Pons (tissue), 1 donor: ENCODE data around the gene PTPRR.

Experiments
- DNase-seq: peaks from one replicate; pipeline ENCODE4 v3.0.0-alpha.2; 2016; ENCODE audit warnings: low spot score

The PTPRR gene

GRCh38 chr12:70692681-70693288 is 227.8 kb downstream of the PTPRR start:
- peak; percentile 7 for DNase-seq

GRCh38 chr12:70691018-70691672 is 229.4 kb downstream of the PTPRR start:
- no peak for DNase-seq

DNA sequence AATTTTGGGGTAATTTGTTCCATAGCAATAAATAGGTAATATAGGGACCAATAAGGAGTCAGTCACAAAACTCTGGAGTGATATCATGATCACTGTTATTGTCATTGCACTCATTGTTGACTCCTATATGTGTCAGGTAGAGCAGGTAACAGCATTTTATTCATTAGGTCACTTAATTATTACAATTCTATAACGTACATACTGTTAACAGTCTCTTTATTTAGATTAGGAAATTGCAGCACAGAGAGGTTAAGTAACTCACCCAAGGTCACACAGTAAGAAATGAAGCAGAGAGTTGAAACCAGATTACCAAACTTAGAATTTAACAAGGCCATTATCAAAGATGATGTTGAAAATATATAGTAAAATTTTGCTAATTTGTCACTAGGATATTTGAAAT is 233.6 kb downstream of the PTPRR start:
- no peak for DNase-seq

- DNase-seq: no peak
Measured at GRCh38 chr12:70686299-70686698, 234.2 kb downstream of the PTPRR start.

GRCh38 chr12:70683976-70684375 is 236.6 kb downstream of the PTPRR start:
- DNase-seq: no peak

DNA sequence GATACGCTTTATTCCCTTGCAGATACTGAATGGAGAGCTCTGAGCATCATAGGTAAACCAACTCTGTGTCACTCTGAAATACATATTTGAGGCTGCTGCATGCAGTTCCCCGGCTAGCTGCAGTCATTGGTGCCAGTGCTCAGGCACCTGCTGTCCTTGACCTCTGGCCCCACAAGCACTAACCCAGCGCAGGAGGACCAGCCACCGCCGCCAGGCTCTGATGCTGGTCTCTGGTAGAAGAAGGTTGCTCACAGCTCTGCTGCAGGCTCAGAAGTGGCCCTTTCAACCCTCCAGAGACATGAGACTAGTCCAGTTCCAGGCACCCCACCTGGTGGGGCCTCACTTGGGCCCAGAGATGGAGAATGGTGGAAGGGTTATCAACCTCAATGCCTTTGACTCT is 248.8 kb downstream of the PTPRR start:
- no peak for DNase-seq

GRCh38 chr12:70670948-70671347 is 249.6 kb downstream of the PTPRR start:
- no peak for DNase-seq

GRCh38 chr12:70667253-70667652 is 253.3 kb downstream of the PTPRR start:
- no peak for DNase-seq

DNA sequence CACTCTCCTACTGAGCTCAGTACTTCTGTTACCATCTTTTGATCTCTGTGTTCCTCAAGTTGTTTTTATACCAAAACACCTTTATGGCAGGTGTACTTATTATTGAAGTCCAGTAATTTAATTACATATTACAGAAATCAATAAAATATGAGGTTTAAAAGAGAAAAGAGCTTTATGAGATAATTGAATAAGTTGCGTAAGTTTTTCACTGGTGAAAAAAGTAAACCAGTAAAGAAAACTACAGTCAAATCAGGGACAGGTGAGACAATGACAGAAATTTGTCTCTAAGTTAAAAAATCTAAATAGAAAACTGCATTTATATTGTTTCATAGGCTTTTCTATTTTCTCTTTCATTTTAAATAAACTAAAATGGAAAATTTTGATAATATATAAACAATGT is 254.2 kb downstream of the PTPRR start:
- no peak for DNase-seq

- peak; percentile 74 for DNase-seq
Measured at GRCh38 chr12:70664465-70664881, 256.1 kb downstream of the PTPRR start.

DNA sequence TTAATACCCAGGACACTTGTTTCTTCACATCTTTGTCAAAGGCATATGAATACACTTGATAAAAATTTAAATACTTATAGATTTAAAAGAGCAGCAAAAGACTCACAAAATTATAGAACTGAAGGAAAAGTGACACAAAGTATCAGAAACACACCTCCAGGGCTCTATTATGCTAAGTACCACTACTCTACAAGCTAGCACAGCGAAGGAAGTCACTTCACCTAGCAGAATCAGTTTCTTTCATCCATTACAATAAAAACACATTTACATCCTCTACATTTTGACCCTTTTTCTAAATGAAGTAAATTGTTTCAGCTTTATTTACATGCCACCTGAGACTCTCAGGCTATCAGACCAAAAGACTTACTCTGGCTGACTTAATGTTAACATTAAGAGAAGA is 256.7 kb downstream of the PTPRR start:
- no peak for DNase-seq

DNA sequence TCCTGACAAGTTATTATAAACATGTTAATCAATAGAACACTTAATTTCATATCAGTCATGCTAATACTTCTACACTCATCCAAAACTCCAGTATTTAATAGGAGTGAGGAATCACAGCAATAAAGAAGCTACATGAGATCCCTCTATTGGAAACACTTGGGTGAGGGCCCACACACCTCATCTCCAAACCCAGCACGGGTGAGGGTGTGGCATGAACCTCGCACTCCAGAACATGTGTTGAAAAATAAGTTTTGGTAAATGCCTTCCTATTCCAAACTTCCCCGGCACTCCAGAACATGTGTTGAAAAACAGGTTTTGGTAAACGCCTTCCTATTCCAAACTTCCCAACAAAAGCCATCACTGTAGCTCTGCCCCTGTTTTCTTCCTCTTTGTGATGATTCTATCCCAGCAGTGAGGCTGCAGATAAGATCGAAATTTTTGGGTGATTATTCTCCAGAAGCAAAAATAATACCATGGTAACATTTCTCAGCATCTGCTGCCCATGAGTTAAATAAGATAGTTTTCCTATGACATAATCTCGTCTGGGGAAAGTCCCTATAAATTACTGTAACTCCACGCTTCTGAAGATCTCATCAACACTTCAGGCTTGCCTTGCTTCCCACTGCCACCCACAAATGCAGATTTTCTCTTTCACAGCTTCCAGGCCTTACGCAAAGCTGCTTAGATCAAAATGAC is 258.9 kb downstream of the PTPRR start:
- no peak for DNase-seq

DNA sequence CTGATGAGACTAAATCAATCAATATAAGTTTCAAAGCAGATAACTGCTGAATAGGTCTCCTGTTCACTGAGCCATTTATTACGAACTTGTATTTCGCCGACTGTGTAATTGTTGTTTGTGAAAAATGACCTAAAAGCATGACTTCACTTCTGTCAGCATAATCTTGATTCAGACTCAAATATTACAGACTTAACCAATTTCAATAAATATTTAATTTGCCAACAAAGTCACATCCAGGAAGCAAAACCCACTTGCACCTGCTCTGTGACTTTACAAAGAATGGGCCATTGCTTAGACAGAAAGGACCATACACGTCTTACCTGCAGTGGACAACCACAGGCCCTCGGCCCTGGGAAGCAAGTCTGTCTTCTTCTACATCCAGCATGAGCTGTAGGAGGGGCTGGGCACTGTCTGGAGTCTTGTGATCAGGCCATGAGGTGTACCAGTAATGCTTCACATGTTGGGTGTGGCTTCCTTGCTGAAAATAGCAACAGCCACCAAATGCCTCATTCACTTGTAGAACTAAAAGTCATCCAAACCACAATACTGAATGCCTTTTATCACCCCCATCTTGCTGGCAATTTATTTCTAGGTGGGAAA is 259.8 kb downstream of the PTPRR start:
- DNase-seq: no peak

GRCh38 chr12:70660002-70660604 is 260.4 kb downstream of the PTPRR start:
- DNase-seq: no peak

GRCh38 chr12:70659077-70659606 is 261.4 kb downstream of the PTPRR start:
- DNase-seq: no peak

- no peak for DNase-seq
Measured at GRCh38 chr12:70657616-70658286, 262.8 kb downstream of the PTPRR start.

DNA sequence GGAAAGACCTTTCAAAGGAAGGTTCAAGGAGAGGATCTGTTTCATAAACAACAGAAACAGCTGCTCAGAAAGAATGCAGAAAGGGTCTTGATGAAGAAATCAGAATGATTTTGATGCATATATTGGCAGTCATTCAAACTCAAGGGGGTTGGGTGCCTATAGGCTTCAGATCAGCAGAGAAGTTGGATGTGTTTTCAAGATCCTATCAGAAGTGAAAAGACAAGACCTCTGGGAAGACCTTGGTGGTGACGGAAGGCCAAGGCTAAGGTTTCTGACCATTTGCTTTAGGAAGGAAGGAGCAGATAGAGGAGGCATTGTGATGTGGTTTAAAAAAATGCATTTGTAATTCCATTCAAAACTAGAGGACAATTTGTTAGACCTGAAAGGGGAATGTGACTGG is 268.1 kb downstream of the PTPRR start:
- DNase-seq: no peak

DNA sequence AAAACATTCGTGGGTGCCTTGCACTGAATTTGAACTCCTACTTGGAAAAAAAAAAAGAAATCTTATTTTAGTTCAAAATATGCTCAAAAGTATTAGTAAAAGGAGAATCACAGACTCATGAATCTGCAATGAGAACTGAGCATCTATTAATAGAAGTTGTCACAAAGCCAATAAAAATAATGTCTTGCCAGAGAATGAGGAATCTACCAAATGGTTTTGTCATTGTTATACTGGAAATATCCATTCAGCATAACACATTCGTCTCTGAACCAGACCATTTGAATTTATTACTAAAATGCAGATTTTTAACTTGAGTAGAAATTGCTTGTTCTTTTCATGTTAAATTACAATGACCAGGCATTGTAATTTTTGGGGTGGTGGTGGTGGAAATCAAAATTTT is 271.7 kb downstream of the PTPRR start:
- DNase-seq: no peak

DNA sequence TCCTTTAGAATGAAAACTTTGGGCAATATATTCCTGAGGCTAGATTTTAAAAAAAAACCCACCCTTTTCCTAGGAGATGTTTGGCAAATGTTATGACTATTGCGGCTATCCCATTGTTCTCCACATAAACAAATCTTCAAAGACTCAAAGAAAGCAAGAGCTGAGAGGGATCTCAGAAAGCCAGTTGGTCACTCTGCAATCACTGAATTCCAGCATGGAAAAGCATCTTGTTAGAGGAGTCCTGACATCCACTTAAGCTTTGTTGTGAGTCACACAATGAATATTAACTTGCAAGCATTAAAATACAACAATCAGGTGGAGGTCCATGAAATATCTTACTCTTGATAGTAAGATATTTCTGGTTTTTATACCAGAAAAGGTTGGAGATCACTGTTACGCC is 272.3 kb downstream of the PTPRR start:
- DNase-seq: no peak

GRCh38 chr12:70646850-70647249 is 273.7 kb downstream of the PTPRR start:
- DNase-seq: no peak

DNA sequence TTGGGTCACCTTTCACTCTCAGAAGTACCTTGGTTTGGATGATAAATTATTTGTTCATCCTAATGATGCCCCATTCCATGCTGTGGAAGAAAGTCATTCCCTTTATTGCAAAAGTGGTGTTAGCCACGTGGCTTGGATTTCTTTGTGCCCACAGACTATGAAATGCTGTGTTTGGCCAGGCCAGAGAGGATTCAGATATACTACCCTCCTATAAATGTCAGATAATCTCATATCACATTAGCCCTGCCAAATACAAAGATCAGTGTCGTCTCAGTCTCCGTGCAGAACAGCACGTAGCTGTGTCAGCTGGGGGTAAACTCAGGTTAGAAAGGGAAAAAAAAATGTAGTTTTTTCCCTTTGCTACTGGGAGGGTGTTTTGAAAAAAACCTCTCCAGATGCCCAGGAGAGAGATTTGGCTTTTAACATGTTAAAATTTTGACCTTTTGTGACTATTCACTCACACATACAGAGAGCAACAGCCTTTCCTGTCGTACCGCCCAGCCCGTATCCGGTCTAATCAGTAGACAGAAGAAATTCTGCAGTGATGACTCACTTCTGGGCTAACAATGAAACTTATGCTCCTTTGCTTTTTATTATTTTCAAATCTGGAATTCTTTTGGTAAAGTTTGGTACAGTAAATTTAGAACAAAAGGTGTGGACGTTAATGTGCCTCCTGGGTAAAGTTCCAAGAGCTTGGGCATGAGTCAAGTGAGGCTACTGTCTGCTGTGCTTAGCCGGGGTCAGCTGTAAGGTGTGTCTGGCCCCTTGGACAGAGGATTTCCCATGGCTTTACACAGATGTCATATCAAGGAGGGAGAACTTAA is 274.8 kb downstream of the PTPRR start:
- no peak for DNase-seq
